SK-N-SH (cell line): ENCODE measurements around the gene MARK4.

Experiments used
- CTCF ChIP-seq: fragments of 200-600 bp; sonication (generic); IDR thresholded peaks from 2 replicates; pipeline ENCODE4 v1.6.1; 2017; ENCODE audit warnings: antibody characterized with exemption, mild to moderate bottlenecking, moderate library complexity
- JUND ChIP-seq: IDR thresholded peaks from 2 replicates; pipeline ENCODE4 v1.4.0; 2012
- POLR2AphosphoS5 ChIP-seq: IDR thresholded peaks from 2 replicates; pipeline ENCODE4 v1.6.1; 2012; ENCODE audit warnings: low read depth, low read length
- RCOR1 ChIP-seq: fragments of 150-350 bp; IDR thresholded peaks from 2 replicates; pipeline ENCODE4 v1.6.1; 2017; ENCODE audit warnings: antibody characterized with exemption, low read length
- RFX5 ChIP-seq: IDR thresholded peaks from 2 replicates; pipeline ENCODE4 v1.6.1; 2012; ENCODE audit warnings: mild to moderate bottlenecking, improper control_type of control experiment, low read length
- USF2 ChIP-seq: fragments of 150-350 bp; IDR thresholded peaks from 2 replicates; pipeline ENCODE4 v1.6.1; 2017; ENCODE audit warnings: antibody characterized with exemption, low read length, low read depth, borderline replicate concordance

- TF ChIP-seq POLR2AphosphoS5 (no peak), USF2 (no peak), CTCF (peak; percentile 17; the same call in 1 of the 2 replicates), RCOR1 (no peak), JUND (no peak), RFX5 (no peak)
These were observed 632 bp downstream of the MARK4 start for GRCh38 chr19:45251452-45252354.
